MM.1S (cell line): ENCODE results near the gene FAM180A.

Experiments
- CTCF ChIP-seq: fragments of 300-600 bp; sonication (generic); IDR thresholded peaks from 2 replicates; pipeline ENCODE4 v1.5.1; 2016; ENCODE audit warnings: antibody characterized with exemption, low read length, mixed read lengths
- EZH2 ChIP-seq: fragments of 300-600 bp; sonication (generic); optimal IDR thresholded peaks from 2 replicates; pipeline ENCODE3; 2017; ENCODE audit warnings: low read depth, mild to moderate bottlenecking, antibody characterized with exemption, low read length, mixed read lengths
- EZH2phosphoT487 ChIP-seq: fragments of 300-600 bp; sonication (generic); IDR thresholded peaks from 2 replicates; pipeline ENCODE4 v1.6.1; 2018; ENCODE audit warnings: antibody characterized with exemption, low read length

DNA sequence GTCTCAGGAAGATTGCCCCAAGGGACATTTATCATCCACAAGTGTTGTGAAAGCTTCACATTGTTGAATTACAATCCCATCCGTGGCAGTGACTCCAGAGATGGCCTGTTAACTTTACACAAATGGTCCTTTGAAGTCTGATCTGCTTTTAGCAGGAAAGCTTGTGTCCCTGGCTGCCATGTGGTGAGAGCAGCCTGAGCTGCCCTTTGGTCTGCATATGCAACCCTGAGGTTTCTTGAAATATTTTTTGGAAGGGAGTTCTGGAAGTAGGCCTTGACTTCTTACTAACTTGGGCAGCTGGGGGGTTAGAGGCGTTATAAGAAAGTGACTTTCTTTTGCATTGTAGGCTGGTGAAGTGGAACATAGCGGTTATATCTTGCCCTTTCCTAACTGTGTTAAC is 41.3 kb upstream of the FAM180A start:
- TF ChIP-seq CTCF (no peak), EZH2phosphoT487 (no peak), EZH2 (no peak)
